Measurements from ENCODE around the gene MPDU1.

GRCh38 chr17:7549401-7550055 lies 34.1 kb upstream of the MPDU1 start:
- TF ChIP-seq EZH2phosphoT487 (IDR thresholded peaks at IDR 0.05) (no peak), EZH2 (IDR thresholded peaks at IDR 0.05) (no peak)

All from neural progenitor cell (in vitro differentiated cells).